Fibroblast of lung (primary cell): ENCODE data around the gene BMP8A. TPM values are rescaled to one million over a fixed set of nuclear protein-coding genes. Genes with fewer than 3 reads are reported as not detected.

ENCODE experiments used
- DNase-seq, 2 donors: peaks; one replicate each; pipeline versions ENCODE4 v3.0.0 to v3.0.0-alpha.2; 2010; ENCODE audit warnings: low read depth in 2 of 2
- H2AFZ ChIP-seq: 2 replicates; pipeline ENCODE4 v1.5.1; 2012; ENCODE audit warnings: low read length, control low read depth, inconsistent platforms
- H3K27ac ChIP-seq: 2 replicates; pipeline ENCODE4 v1.5.1; 2011; ENCODE audit warnings: low read length, control low read depth; ENCODE audit not compliant: insufficient read depth
- H3K27me3 ChIP-seq: 2 replicates; pipeline ENCODE4 v1.5.1; 2011; ENCODE audit warnings: mild to moderate bottlenecking, low read length; ENCODE audit not compliant: control insufficient read depth, insufficient read depth
- H3K36me3 ChIP-seq: 2 replicates; pipeline ENCODE4 v1.5.1; 2011; ENCODE audit warnings: low read length; ENCODE audit not compliant: control insufficient read depth, insufficient read depth
- H3K4me1 ChIP-seq: 2 replicates; pipeline ENCODE4 v1.5.1; 2011; ENCODE audit warnings: low read length; ENCODE audit not compliant: control insufficient read depth, insufficient read depth; ENCODE audit errors: extremely low read depth
- H3K4me2 ChIP-seq: 2 replicates; pipeline ENCODE4 v1.5.1; 2011; ENCODE audit warnings: low read length, control low read depth; ENCODE audit not compliant: insufficient read depth; ENCODE audit errors: extremely low read depth
- H3K4me3 ChIP-seq, 4 experiments: fragments of 200-600 bp in 1 of 4; sonication (generic) in 1 of 4; replicated peaks in 1 of 4; 2 replicates each; pipeline ENCODE4 v1.5.1; 2011 to 2016; ENCODE audit warnings: low read length in 4 of 4, low read depth in 3 of 4, mild to moderate bottlenecking in 3 of 4, control low read depth in 2 of 4, inconsistent platforms in 1 of 4, mixed read lengths in 1 of 4; ENCODE audit not compliant: insufficient read depth in 1 of 4; ENCODE audit errors: control extremely low read depth in 1 of 4
- H3K79me2 ChIP-seq: 2 replicates; pipeline ENCODE4 v1.5.1; 2012; ENCODE audit warnings: mild to moderate bottlenecking, low read length, inconsistent platforms; ENCODE audit not compliant: control insufficient read depth, insufficient read depth
- H3K9ac ChIP-seq: 2 replicates; pipeline ENCODE4 v1.5.1; 2011; ENCODE audit warnings: mild to moderate bottlenecking, low read length, control low read depth; ENCODE audit not compliant: insufficient read depth
- H3K9me3 ChIP-seq: 2 replicates; pipeline ENCODE4 v1.5.1; 2012; ENCODE audit warnings: low read depth, low read length; ENCODE audit not compliant: control insufficient read depth, insufficient read depth
- H4K20me1 ChIP-seq: 2 replicates; pipeline ENCODE4 v1.5.1; 2011; ENCODE audit warnings: low read length; ENCODE audit not compliant: control insufficient read depth, insufficient read depth; ENCODE audit errors: extremely low read depth
- CTCF ChIP-seq, 2 donors: IDR thresholded peaks in 1 of 2; conservative IDR thresholded peaks in 1 of 2; 1 replicate in 1 of 2; 2 replicates in 1 of 2; pipeline ENCODE4 v1.5.1; 2011 to 2012; ENCODE audit warnings: low read length in 2 of 2, control low read depth in 1 of 2, inconsistent platforms in 1 of 2, low read depth in 1 of 2, mild to moderate bottlenecking in 1 of 2
- EZH2 ChIP-seq: IDR thresholded peaks from 2 replicates; pipeline ENCODE4 v1.5.1; 2012; ENCODE audit warnings: low read length, control low read depth, mild to moderate bottlenecking; ENCODE audit errors: missing control alignments
- polyA plus RNA-seq, 2 donors: library from polyadenylated mRNA; depleted of rRNA in 1 of 2; stranded (reverse) in 1 of 2; unstranded in 1 of 2; fragments of >200 nt; gene quantifications; 2 replicates each; pipeline ENCODE4 v1.2.1, GENCODE V29; 2011 to 2012; ENCODE audit warnings: missing spikeins in 1 of 2
- total RNA-seq: library from RNA; depleted of rRNA; stranded (reverse); fragments of >200 nt; gene quantifications from 2 replicates; pipeline ENCODE4 v1.2.1, GENCODE V29; 2014

BMP8A gene
- total and polyA plus RNA-seq, 2 donors (not counting 1 experiment from before 2014, with no cell fraction given) = 0.33 to 0.41 TPM

GRCh38 chr1:39533442-39533841, 42.0 kb downstream of the BMP8A start:
- no peak overlapping the region for H3K9ac ChIP-seq
- H3K4me2 ChIP-seq = no peak overlapping the region
- no peaks in the 10 kb centered on the region for H3K79me2 ChIP-seq
- TF ChIP-seq EZH2 (no peak), CTCF (conservative IDR thresholded peaks at IDR 0.05 in 1 of 2, IDR thresholded peaks at IDR 0.05 in 1 of 2; ENCODE audit: low read depth in 1 of 2, low read length in 2 of 2) (no peak)
- no peak overlapping the region for H3K4me3 ChIP-seq
- H3K27me3 ChIP-seq = no peaks in the 10 kb centered on the region
- H3K4me1 ChIP-seq = no peaks in the 10 kb centered on the region
- H3K9me3 ChIP-seq = no peaks in the 10 kb centered on the region
- no peaks in the 10 kb centered on the region for H4K20me1 ChIP-seq
- DNase-seq = no peak
- no peak overlapping the region for H2AFZ ChIP-seq
- peaks cover 5% of the 10 kb centered on the region for H3K36me3 ChIP-seq
- H3K27ac ChIP-seq = no peak overlapping the region

GRCh38 chr1:39538531-39539251, 47.3 kb downstream of the BMP8A start:
- H3K9me3 ChIP-seq = no peaks in the 10 kb centered on the region
- H3K4me2 ChIP-seq = no peak overlapping the region
- no peak overlapping the region for H3K27ac ChIP-seq
- no peak overlapping the region for H3K9ac ChIP-seq
- no peak overlapping the region for H3K4me3 ChIP-seq
- H3K36me3 ChIP-seq = no peaks in the 10 kb centered on the region
- peaks cover 3% of the 10 kb centered on the region for H3K4me1 ChIP-seq
- no peaks in the 10 kb centered on the region for H4K20me1 ChIP-seq
- H3K27me3 ChIP-seq = no peaks in the 10 kb centered on the region
- no peak for DNase-seq
- TF ChIP-seq CTCF (conservative IDR thresholded peaks at IDR 0.05 in 1 of 2, IDR thresholded peaks at IDR 0.05 in 1 of 2; ENCODE audit: low read depth in 1 of 2, low read length in 2 of 2) (no peak), EZH2 (no peak)
- peak overlapping the region; percentile 60 for H2AFZ ChIP-seq
- no peaks in the 10 kb centered on the region for H3K79me2 ChIP-seq

- Histone ChIP-seq H3K4me3 (no peak overlapping the region), H3K27me3 (no peaks in the 10 kb centered on the region), H3K9ac (no peak overlapping the region), H3K79me2 (no peaks in the 10 kb centered on the region), H4K20me1 (no peaks in the 10 kb centered on the region), H2AFZ (peak overlapping the region; percentile 60), H3K36me3 (no peaks in the 10 kb centered on the region), H3K9me3 (no peaks in the 10 kb centered on the region), H3K27ac (no peak overlapping the region), H3K4me2 (no peak overlapping the region), H3K4me1 (peaks cover 3% of the 10 kb centered on the region)
- TF ChIP-seq EZH2 = no peak
- peak; percentile 93 to 95 for TF ChIP-seq CTCF (conservative IDR thresholded peaks at IDR 0.05 in 1 of 2, IDR thresholded peaks at IDR 0.05 in 1 of 2; ENCODE audit: low read depth in 1 of 2, low read length in 2 of 2)
- DNase-seq = peak; percentile 58 to 79
Observed at GRCh38 chr1:39539252-39539790, 47.9 kb downstream of the BMP8A start.
